Subcutaneous adipose tissue (tissue), 4 donors: ENCODE measurements around the gene TMEM163. TPM values are rescaled to one million over a fixed set of nuclear protein-coding genes. Genes with fewer than 3 reads are reported as not detected.

Experiments used
- total RNA-seq, 4 donors: library from RNA; depleted of rRNA; stranded (reverse); fragments of >200 nt; gene quantifications; one replicate each; pipeline ENCODE4 v1.1.0, GENCODE V29; 2016
- TF ChIP-seq, protein P1 (sequence below): fragments of 450-650 bp; IDR thresholded peaks from one replicate; pipeline ENCODE4 v1.5.1; 2016; ENCODE audit warnings: low read depth, mild to moderate bottlenecking, control low read depth, antibody characterized with exemption, moderate library complexity

Gene TMEM163
- total RNA-seq, 4 donors from 2014 or later: 0.16 to 3.2 TPM; not detected in 2

DNA sequence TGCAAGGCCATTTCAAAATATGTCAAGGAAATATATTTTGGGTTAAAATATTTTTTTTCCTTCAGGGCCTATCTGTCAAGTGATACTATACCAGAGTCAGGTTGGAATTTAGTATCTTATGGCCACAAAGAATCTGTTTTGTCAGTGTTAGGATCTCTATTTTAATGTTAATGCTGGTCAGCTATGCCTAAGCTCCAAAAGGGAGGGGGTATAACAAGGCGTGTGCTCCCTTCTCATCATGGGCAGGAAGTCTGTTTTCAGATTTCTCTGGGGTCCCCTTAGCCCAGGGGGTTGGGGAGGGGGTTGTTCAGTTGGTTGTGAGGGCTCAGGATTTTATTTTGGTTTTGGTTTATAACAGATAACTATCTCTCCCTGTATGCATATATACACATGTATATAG is 126.4 kb downstream of the TMEM163 start:
- TF ChIP-seq, protein P1, sequence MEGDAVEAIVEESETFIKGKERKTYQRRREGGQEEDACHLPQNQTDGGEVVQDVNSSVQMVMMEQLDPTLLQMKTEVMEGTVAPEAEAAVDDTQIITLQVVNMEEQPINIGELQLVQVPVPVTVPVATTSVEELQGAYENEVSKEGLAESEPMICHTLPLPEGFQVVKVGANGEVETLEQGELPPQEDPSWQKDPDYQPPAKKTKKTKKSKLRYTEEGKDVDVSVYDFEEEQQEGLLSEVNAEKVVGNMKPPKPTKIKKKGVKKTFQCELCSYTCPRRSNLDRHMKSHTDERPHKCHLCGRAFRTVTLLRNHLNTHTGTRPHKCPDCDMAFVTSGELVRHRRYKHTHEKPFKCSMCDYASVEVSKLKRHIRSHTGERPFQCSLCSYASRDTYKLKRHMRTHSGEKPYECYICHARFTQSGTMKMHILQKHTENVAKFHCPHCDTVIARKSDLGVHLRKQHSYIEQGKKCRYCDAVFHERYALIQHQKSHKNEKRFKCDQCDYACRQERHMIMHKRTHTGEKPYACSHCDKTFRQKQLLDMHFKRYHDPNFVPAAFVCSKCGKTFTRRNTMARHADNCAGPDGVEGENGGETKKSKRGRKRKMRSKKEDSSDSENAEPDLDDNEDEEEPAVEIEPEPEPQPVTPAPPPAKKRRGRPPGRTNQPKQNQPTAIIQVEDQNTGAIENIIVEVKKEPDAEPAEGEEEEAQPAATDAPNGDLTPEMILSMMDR: no peak

DNA sequence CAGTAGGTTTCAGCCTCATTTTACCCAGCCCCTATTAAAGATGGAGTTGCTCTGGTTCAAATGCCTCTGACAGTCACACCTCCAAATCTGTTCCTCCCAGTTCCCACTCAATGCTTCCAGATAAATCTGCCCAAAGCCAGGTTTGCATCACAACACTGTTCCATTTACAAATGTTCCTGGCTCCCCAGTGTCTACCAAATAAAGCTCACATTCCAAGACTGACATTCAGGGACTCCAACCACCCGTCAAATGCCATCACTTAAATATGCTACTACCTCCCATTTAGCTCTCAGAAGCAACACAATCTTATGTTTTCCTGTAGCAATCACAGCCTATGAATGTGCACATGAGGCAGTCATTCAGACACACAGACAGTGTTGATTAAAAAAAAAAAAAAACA is 127.3 kb downstream of the TMEM163 start:
- TF ChIP-seq, protein P1: no peak

GRCh38 chr2:134590679-134591078 is 128.1 kb downstream of the TMEM163 start:
- TF ChIP-seq, protein P1: no peak

DNA sequence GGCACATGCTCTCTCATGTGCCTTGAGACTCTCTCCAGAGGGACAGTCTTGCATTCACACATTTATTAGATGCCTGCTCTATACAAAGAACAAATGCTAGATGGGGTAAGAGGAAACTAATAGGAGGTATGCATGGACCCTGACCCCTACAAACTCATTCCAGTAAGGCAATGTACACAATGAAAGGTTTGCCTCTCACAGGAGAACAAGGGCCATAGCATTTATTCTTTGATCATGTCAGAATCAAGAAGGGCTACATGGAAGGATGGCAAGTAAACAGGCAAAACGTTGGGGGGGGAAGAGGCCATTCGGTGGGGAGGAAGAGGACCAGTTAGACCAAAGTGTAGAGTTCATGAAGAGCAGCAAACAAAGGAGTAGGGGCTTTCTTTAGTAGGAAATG is 130.2 kb downstream of the TMEM163 start:
- TF ChIP-seq, protein P1: no peak

DNA sequence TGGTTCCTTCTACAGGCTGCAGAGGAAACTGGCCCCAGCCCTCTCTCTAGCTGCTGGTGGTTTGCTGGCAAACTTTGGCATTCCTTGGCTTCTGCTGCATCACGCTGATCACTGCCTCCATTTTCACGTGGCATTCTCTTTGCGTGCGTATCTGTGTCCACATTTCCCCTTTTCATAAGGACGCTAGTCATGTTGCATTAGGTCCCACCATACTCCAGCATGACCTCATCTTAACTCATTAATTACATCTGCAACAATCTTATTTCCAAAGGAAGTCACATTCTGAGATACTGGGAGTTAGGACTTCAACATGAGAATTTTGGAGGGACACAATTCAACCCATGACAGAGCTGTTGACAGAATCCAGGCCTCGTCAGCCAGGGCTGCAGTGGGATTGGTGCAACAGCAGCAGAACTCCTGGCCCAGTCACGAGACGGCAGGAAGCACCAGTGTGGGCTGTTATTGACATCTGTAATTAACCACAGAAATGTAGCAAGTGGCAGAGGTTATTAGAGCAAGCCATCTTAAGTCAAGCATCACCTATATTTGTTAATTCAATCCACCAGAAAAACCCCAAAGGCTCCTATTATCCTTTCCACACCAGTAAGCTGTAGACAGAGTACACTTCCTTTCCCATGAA is 132.4 kb downstream of the TMEM163 start:
- TF ChIP-seq, protein P1: no peak

DNA sequence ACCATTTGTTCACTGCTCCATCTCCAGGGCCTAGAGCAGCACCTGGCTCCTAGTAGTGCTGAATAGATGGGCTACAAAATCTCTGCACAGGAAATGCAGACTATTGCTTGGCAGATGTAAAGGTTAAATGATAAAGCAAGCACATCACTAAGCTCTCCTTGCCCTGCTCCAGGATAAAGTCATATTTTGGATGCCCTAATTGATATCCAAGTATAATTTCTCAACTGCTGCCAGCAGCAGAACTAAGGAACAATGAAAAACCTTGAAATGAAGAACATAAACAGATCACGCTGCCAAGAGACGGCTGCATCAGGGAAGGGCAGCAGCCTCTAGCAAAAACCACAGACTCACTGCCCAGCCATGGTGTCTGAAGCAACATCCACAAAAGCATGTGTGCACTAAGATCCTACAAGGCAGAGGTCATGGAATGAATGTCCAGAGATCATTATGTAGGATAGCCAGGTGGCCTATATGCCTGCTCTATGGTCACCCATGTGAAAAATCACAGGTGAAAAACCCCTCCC is 134.7 kb downstream of the TMEM163 start:
- TF ChIP-seq, protein P1: no peak

DNA sequence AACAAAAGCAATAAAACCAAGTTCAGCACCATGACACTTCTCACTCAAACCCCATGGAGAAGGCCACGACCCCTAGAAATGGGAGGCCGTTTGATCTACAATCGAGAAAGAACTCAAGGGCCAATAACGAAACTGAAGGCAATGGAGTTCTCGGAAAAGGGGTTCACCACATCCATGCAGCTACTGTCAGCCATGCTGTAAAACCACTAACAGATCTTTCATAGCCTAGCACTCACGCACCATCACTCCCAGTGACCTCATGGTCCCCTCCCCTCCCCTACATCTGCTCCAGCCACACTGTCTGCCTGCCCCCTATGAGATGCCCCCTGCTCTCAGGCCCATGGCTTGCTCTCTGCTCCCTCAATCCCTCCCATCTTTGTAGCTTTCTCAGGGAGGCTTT is 135.3 kb downstream of the TMEM163 start:
- TF ChIP-seq, protein P1: no peak
